ENCODE data around the gene RTRAF. TPM values are rescaled to one million over a fixed set of nuclear protein-coding genes. Genes with fewer than 3 reads are reported as not detected.

Gene RTRAF
- total and polyA plus RNA-seq, 2 experiments from 2014 or later, result 150 to 729 TPM

DNA sequence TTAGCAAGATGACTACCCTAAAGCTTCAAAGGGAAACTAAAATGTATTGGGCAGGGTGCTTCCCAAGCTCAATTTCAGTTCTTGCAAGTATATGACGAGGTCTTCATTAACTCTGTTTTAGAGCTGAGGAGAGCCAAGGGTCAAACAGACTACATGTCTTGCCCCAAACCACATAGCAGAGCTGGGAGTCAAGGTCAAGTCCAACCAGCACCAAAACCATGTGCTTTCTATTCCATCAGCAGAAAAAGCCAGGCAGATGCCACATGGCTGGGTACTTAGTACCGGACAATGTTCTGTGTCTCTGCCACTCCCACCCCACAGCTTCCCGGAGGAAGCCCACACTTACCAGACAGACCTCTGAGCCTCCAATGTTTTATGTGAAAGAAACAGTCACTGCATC is 61.9 kb downstream of the RTRAF start:
- peaks cover 5% of the 10 kb centered on the region for H3K27me3 Mint-ChIP-seq (ENCODE audit: insufficient read depth, low read depth, poor library complexity)
- Histone ChIP-seq H3K79me2 (replicated peaks; ENCODE audit: insufficient read depth) (no peaks in the 10 kb centered on the region), H3K27ac (ENCODE audit: low read depth) (no peak overlapping the region)

DNA sequence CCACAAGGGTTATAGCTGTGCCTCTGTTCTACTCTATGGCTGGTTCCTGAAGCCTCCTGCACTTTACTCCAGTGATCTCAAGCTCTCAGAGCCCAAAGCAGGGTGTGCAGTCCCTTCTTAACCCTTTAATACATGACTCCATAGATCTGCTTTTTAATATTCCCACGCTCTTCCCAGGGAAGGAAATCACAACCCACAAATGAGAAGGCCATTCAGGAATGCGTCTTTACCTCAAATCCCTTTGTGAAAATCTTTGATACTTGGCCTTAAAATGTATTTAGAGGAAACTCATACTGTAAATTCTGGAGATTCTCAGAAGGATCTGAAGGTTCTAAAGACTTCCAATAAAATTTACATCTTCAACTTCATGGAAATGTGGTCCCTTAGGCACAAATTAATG is 62.5 kb downstream of the RTRAF start:
- H3K27me3 ChIP-seq (ENCODE audit: insufficient read depth), result no peaks in the 10 kb centered on the region
- H3F3A ChIP-seq (replicated peaks; ENCODE audit: low read depth), result no peaks in the 10 kb centered on the region
- no peak overlapping the region for H3K4me3 ChIP-seq
- no peak overlapping the region for H3K27ac ChIP-seq (ENCODE audit: low read depth)
- Mint-ChIP-seq H3K4me3 (no peak overlapping the region), H3K9me3 (no peaks in the 10 kb centered on the region), H3K4me1 (peaks cover 17% of the 10 kb centered on the region), H3K27ac (no peak overlapping the region), H3K36me3 (ENCODE audit: low read depth) (no peaks in the 10 kb centered on the region), H3K27me3 (ENCODE audit: insufficient read depth, low read depth, poor library complexity) (peaks cover 5% of the 10 kb centered on the region)
- no peaks in the 10 kb centered on the region for H3K36me3 ChIP-seq (ENCODE audit: insufficient read depth)
- H2AFZ ChIP-seq, result no peak overlapping the region
- DNase-seq (ENCODE audit: low spot score) (no peak), ATAC-seq (no peak)
- no peaks in the 10 kb centered on the region for H4K20me1 ChIP-seq (replicated peaks; ENCODE audit: insufficient read depth)
- no peaks in the 10 kb centered on the region for H3K9me2 ChIP-seq (ENCODE audit: insufficient read depth)
- H3K79me2 ChIP-seq (replicated peaks; ENCODE audit: insufficient read depth), result no peaks in the 10 kb centered on the region
- H3K4me1 ChIP-seq (ENCODE audit: insufficient read depth), result no peaks in the 10 kb centered on the region
- no peak overlapping the region for H3K4me2 ChIP-seq
- TF ChIP-seq ZNF331 (CRISPR knock-in tag; IDR thresholded peaks at IDR 0.05; ENCODE audit: low read depth), result no peak
- TF ChIP-seq NANOG (IDR thresholded peaks at IDR 0.05; ENCODE audit: borderline replicate concordance), result no peak
- TF ChIP-seq EZH2 (IDR thresholded peaks at IDR 0.05; ENCODE audit: low read depth, unreplicated experiment), result no peak
- no peak for TF ChIP-seq EZH2phosphoT487 (IDR thresholded peaks at IDR 0.05; ENCODE audit: unreplicated experiment)
- no peak for TF ChIP-seq CREB1 (CRISPR knock-in tag; IDR thresholded peaks at IDR 0.05; ENCODE audit: low read depth)
- no peak for TF ChIP-seq POLR2AphosphoS5 (IDR thresholded peaks at IDR 0.05; ENCODE audit: low read depth)
- no peak for TF ChIP-seq ZNF114 (CRISPR knock-in tag; IDR thresholded peaks at IDR 0.05)
- no peak for TF ChIP-seq JUNB (IDR thresholded peaks at IDR 0.05; ENCODE audit: unreplicated experiment)
- TF ChIP-seq, protein P1, sequence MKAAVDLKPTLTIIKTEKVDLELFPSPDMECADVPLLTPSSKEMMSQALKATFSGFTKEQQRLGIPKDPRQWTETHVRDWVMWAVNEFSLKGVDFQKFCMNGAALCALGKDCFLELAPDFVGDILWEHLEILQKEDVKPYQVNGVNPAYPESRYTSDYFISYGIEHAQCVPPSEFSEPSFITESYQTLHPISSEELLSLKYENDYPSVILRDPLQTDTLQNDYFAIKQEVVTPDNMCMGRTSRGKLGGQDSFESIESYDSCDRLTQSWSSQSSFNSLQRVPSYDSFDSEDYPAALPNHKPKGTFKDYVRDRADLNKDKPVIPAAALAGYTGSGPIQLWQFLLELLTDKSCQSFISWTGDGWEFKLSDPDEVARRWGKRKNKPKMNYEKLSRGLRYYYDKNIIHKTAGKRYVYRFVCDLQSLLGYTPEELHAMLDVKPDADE (IDR thresholded peaks at IDR 0.05), result no peak
- TF ChIP-seq, protein P2, sequence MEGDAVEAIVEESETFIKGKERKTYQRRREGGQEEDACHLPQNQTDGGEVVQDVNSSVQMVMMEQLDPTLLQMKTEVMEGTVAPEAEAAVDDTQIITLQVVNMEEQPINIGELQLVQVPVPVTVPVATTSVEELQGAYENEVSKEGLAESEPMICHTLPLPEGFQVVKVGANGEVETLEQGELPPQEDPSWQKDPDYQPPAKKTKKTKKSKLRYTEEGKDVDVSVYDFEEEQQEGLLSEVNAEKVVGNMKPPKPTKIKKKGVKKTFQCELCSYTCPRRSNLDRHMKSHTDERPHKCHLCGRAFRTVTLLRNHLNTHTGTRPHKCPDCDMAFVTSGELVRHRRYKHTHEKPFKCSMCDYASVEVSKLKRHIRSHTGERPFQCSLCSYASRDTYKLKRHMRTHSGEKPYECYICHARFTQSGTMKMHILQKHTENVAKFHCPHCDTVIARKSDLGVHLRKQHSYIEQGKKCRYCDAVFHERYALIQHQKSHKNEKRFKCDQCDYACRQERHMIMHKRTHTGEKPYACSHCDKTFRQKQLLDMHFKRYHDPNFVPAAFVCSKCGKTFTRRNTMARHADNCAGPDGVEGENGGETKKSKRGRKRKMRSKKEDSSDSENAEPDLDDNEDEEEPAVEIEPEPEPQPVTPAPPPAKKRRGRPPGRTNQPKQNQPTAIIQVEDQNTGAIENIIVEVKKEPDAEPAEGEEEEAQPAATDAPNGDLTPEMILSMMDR (conservative IDR thresholded peaks at IDR 0.05; ENCODE audit: low read depth in 2 of 2), result no peak
- TF ChIP-seq, protein P3, sequence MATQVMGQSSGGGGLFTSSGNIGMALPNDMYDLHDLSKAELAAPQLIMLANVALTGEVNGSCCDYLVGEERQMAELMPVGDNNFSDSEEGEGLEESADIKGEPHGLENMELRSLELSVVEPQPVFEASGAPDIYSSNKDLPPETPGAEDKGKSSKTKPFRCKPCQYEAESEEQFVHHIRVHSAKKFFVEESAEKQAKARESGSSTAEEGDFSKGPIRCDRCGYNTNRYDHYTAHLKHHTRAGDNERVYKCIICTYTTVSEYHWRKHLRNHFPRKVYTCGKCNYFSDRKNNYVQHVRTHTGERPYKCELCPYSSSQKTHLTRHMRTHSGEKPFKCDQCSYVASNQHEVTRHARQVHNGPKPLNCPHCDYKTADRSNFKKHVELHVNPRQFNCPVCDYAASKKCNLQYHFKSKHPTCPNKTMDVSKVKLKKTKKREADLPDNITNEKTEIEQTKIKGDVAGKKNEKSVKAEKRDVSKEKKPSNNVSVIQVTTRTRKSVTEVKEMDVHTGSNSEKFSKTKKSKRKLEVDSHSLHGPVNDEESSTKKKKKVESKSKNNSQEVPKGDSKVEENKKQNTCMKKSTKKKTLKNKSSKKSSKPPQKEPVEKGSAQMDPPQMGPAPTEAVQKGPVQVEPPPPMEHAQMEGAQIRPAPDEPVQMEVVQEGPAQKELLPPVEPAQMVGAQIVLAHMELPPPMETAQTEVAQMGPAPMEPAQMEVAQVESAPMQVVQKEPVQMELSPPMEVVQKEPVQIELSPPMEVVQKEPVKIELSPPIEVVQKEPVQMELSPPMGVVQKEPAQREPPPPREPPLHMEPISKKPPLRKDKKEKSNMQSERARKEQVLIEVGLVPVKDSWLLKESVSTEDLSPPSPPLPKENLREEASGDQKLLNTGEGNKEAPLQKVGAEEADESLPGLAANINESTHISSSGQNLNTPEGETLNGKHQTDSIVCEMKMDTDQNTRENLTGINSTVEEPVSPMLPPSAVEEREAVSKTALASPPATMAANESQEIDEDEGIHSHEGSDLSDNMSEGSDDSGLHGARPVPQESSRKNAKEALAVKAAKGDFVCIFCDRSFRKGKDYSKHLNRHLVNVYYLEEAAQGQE (IDR thresholded peaks at IDR 0.05; ENCODE audit: unreplicated experiment), result no peak

More for the DNA sequence above, 61.9 kb downstream of the RTRAF start:
- Histone ChIP-seq H3K4me1 (ENCODE audit: insufficient read depth) (no peaks in the 10 kb centered on the region), H3K36me3 (ENCODE audit: insufficient read depth) (no peaks in the 10 kb centered on the region), H3K4me3 (no peak overlapping the region), H3K9me2 (ENCODE audit: insufficient read depth) (no peaks in the 10 kb centered on the region), H3F3A (replicated peaks; ENCODE audit: low read depth) (no peaks in the 10 kb centered on the region), H2AFZ (no peak overlapping the region), H3K4me2 (no peak overlapping the region), H3K27me3 (ENCODE audit: insufficient read depth) (no peaks in the 10 kb centered on the region), H4K20me1 (replicated peaks; ENCODE audit: insufficient read depth) (no peaks in the 10 kb centered on the region)
- no peaks in the 10 kb centered on the region for H3K9me3 Mint-ChIP-seq
- ATAC-seq (no peak), DNase-seq (ENCODE audit: low spot score) (no peak)
- no peak overlapping the region for H3K4me3 Mint-ChIP-seq
- H3K36me3 Mint-ChIP-seq (ENCODE audit: low read depth), result no peaks in the 10 kb centered on the region
- H3K4me1 Mint-ChIP-seq, result peaks cover 17% of the 10 kb centered on the region
- no peak overlapping the region for H3K27ac Mint-ChIP-seq
- no peak for TF ChIP-seq EZH2 (IDR thresholded peaks at IDR 0.05; ENCODE audit: low read depth, unreplicated experiment)
- TF ChIP-seq POLR2AphosphoS5 (IDR thresholded peaks at IDR 0.05; ENCODE audit: low read depth), result no peak
- TF ChIP-seq, protein P1 (IDR thresholded peaks at IDR 0.05), result no peak
- no peak for TF ChIP-seq JUNB (IDR thresholded peaks at IDR 0.05; ENCODE audit: unreplicated experiment)
- no peak for TF ChIP-seq CREB1 (CRISPR knock-in tag; IDR thresholded peaks at IDR 0.05; ENCODE audit: low read depth)
- TF ChIP-seq EZH2phosphoT487 (IDR thresholded peaks at IDR 0.05; ENCODE audit: unreplicated experiment), result no peak
- TF ChIP-seq NANOG (IDR thresholded peaks at IDR 0.05; ENCODE audit: borderline replicate concordance), result no peak
